GM18861 (cell line): ENCODE measurements around the gene RPL3.

Experiments used
- ATAC-seq: cut with Tn5 transposase; IDR thresholded peaks from one replicate; pipeline ENCODE4 v1.9.1; 2021; ENCODE audit not compliant: unreplicated experiment

RPL3 gene

DNA sequence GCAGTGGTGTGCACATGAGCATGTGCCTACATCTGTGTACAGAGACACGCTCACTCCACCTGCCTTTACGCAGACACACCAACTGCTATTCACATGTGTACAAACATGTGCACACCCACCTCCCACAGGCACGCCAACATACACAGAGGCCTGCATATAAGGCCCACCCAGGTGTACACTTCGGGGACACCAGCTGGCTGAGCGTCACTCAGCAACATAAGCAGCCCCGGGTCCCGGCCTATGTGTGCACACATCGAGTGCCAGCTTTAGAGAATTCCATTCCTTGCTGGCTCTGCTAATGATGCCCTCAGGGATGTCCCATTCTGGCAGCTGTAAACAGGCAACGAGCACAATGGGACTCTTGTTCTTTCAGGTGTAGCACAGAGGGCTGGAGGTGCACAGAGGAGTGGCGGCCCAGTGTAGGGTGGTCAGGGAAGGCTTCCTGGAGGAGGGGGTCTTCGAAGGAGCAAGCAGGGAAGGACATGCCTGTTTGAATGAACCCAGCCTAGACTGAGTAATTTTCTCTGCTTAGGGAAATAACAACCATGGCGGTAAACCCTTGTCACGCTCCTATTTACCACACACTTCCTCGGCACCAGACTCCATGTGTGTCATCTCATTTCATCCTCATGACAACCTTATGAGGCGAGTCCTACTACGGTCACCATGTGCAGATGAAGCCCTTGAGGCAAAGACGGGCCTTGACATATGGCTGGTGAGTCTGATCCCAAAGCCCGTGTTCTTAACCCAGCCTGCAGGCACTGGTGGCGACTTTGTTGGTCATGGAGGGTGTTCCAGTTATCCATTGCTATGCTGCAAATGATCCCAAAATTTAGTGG, 35.1 kb downstream of the RPL3 start:
- ATAC-seq, result no peak

DNA sequence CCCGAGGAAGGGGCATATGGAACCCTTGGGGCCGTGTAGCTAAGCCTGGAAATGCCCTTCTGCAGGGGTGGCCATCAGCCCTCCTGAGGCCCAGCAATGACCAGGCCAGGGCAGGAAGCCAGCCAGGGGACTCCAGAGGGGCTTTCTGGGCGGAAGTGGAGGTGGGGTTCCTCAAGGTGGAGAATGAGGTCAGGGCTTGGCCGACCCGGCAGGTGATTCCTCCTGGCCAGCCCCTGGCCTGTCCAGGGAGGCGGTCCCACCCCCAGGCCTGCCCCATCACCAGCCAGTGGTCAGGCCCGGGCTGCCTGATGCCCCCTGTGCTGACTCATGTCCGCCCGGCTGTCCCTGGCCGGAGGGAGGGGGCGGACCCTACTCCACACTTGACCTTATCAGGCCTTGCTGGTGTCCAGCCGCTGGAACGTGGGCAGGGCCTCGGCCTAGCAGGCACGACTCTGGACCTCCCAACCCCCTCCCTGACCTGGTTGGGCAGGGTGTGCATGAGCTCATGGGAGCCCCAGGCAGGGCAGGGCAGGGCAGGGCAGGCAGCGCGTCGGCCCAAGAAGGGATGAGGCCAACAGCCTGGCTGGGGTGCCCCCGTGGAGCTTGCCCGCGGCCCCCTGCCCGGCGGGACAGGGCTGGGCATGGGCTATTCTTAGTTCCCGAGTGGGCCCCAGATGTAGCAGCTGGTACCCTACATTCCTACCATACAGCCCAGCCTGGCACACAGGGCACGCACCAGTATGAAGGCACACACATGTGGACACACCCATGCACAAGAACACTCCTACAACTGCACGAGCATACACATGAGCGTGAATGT, 35.9 kb downstream of the RPL3 start:
- ATAC-seq, result no peak

DNA sequence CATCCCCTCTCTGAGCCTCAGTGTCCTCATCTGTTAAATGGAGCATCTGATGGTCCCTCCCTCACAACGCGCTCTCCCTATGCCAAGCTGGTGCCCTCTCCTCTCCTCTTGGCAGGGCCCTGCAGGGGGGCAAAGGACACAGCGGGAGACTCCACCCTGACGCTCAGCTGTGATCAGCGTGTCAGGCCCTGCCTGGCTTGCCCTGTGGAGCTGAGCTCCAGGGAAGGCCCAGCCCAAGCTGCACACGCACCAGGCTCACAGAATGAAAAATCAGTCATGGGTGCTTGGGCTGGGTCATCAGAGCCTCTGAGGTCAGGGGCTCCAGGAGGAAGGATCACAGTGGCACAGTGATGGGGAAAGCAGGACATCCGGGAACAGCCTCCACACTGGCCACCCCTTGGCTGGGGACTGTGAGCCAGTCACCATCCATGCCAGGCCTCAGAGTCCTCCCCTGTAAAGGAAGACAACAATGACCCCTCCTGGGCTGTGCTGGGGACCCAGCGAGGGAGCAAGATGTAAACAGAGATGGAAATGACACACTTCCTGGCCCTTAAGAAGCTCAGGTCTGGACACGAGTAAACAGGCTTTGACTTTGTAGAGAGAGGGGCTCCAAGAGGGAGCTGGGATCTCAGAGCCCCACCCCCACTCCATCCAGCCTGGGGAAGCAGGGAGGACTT, 36.6 kb downstream of the RPL3 start:
- ATAC-seq, result no peak

DNA sequence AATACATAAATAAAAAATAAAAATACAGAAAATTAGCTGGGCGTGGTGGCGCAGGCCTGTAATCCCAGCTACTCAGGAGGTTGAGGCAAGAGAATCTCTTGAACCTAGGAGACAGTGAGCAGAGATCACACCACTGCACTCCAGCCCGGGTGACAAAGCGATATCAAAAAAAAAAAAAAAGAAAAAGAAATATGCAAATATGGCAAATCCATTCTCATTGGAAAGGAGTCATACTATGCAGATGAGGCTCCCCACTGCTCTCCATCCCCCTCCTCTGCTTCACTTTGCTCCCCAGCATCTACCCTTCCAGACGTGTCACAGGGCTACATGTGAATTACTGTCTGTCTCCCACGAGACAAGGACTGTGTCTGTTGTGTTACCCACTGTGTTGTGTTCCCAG, 38.3 kb downstream of the RPL3 start:
- no peak for ATAC-seq

DNA sequence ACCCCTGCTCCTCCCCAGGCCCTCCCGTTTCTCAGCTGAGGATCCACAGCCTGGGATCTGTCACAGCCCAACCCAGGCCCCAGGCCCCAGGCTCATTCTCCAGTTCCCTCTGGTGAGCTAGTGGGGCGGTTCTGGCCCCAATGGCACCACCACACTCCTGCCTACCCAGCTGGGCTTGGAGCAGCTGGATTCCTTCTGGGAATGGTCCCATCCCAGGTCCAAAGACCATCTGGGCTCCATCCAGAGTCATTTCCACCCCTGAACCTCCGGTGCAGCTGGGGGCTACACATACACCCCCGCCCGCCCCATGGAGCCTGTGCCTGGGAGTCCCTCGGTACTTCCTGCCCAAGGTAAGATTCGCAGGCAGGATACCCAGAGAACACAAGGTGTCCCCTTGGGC, 39.2 kb downstream of the RPL3 start:
- no peak for ATAC-seq

DNA sequence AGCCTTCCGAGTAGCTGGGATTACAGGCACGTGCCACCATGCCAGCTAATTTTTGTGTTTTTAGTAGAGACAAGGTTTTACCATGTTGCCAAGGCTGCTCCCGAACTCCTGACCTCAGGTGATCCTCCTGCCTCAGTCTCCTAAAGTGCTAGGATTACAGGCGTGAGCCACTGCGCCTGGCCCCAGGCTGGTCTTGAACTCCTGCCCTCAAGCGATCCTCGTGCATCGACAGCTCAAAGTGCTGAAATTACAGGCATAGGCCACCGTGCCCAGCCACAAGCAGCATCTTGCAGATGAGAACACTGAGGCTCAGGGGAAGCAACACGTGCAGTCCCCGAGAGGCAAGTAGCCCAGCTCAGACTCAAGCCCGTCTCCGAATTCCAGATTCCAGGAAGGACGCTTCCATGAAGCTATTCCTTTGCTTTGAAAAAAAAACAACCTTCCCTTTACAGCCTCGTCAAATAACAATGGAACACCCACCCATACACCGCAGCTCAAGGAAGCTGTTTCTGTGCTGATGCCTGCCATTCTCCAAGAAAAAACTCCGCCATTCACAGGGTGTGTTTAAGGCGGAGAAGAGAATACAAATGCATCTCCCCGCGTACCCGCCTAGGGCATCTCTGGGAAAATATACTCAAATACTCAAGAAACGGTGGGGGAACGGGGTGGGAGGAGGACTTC, 40.1 kb downstream of the RPL3 start:
- ATAC-seq, result no peak

DNA sequence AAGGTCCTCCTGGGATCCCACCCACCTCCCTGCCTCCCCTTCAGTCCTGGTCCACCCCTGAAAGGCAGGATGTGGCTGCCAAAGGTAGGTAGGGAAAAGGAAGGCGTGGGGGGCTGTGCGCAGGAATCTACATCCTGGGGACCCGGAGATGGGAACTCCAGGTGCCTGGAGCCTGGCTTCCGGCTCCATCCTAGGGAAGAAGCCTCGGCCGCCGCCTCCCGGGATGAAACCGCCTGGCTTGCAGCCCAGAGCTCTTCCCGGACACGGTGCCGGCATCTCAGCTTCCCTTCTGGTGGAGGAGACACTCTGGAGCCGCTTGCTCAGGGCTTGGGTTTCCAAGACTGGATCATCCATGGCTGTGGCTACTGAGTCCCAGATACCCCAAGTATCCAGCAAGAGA, 41.4 kb downstream of the RPL3 start:
- ATAC-seq, result no peak

DNA sequence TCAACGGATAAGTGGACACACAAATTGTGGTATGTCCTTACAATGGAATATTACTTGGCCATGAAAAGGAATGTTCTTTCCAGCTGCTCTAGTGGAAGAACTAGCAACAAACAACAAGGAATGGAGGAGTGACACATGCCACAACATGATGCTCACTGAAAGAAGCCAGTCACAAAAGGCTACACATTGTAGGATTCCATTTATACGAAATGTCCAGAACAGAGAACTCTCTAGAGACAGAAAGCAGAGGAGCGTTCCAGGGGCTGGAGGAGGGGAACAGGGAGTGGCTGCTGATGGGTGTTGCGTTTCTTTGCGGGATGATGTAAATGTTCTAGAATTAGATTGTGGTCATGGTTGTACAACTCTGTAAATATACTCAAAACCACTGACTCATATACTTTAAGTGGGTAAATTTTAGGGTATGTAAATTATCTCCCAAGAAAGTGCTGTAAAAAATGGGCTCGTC, 42.2 kb downstream of the RPL3 start:
- ATAC-seq, result no peak

DNA sequence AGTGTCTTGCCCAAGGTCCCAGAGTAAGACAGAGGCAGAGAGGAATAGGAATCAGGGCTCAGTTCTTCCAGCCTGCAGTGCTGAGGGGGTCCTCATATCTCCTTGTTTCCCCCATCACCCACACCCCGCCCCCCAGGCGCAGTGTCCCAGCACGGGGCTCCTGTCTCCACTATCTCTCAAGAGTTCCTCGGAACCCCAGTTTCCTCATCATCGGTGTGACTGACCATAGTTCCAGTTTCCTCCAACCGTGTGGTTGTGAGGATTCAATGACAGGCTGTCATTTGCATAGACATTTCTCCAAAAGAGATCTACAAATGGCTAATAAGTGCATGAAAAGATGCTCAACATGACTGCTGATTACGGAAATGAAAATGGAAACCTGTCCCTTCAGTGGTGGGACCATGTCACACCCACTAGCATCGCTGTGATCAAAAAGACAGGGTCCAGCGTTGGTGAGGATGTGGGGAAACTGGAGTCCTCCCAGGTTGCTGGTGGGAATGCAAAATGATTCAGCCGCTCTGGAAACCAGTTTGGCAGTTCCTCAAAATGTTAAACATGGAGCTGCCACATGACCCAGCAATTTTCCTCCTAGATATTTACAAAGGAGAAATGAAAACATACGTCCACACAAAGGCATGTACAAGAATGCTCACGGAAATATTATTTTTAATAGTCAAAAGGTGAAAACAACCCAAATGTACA, 42.8 kb downstream of the RPL3 start:
- ATAC-seq, result no peak

DNA sequence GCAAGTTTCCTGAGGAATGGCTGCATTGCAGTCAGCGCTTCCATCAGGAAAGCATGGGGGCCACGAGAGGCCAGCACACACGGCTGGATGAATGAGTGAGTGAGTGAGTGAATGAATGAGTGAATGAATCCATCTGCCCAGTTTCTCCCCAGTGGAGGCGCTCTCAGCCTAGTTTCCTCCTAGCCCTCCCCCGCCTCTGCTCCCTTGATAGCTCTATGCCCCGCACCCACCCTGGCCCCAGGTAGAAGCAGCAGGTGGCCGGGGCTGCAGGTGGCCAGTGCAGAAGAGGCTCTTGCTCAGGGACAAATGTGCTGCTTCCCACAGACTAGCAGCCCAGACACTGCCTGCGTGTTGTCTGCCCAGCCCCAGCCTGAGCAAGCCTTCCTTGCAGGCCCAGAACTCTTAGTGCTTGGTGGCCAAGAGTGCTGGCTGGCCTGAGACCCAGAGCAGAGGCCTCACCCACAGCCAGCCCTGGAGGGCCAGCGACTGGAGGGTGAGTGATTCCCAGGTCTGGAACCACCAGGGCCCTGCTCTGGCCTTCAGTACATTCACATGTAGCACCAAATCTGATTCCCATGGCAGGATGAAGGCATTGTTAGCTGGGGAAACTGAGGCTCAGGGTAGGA, 43.5 kb downstream of the RPL3 start:
- ATAC-seq, result no peak

DNA sequence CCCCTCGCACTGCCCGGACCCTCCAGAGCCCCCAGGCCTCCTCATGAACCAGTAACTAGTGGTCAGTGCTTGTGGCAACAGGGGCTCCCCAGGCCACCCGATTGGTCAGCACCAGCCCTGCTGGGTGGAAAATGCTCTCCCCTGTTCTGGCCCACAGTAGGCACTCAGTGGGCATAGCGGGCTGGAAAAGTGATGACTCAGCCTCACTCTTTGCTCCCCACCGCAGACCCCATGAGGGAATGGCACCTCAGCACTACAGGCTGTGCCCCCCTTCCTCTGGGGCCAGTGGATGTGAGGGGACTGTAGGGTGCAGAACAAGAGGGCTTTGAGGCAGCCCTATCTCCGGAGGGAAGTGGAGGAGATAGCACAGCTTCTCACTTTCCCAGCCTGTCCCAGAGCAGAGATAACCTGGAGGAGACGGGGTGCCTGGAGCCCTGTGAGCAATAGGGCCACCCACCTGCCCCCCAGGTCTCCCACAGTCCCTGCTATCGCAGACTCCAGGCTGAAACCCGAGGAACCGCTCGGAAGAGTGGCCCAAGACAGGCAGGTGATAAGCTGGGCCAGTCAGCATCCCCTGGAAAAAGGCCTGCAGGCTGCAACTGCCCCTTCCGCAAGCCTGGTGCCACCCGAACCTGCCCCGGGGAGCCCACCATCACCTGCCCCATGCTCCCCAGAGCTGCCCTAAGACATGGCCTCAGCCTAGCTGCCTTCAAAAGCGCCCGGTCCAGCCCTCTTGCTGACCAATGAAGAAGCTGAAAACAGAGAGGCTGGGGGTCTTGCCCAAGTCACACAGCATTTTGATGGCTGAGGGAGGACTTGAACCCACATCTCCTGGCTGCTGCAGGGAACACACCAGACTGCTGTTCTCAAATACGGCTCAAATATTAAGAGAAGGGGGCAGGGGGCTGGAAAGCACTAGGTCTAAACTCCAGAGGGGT, 45.2 kb downstream of the RPL3 start:
- ATAC-seq, result no peak

DNA sequence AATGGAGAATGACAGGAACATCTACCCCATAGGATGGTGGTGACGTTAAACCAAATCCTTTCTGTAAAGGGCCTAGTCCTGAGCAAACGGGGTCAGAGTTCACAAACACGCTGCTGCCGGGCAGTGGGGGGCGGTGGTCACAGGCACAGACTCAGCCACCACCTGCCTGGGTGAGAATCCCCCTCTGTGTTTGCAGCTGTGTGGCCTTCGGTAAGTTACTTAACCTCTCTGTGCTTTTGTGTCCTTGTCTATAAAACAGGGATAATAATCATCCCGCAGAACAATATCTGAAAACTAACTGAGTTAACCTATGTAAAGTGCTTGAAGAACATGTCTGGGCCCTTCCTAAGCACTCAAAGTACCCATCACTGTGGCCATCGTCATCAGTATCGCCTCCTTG, 48.6 kb downstream of the RPL3 start:
- ATAC-seq, result no peak

DNA sequence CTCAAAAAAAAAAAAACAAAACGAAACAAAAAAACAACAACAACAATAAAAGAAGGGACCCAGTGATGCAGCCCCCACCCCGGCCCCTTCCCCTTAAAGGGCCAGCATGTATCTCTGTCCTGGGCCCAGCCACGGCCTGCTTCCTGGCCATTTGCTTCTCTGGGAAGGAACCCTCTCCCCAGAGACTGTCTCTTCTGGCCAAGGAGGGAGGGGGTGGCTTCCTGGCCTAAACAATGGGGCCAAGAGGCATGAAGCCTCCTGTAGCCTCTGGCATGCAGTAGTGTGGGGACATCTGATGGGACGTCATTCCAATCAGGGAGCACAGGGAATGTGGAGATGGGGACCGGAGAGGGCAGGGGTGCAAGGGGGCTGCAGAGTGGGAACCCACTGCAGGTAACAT, 49.1 kb downstream of the RPL3 start:
- no peak for ATAC-seq

DNA sequence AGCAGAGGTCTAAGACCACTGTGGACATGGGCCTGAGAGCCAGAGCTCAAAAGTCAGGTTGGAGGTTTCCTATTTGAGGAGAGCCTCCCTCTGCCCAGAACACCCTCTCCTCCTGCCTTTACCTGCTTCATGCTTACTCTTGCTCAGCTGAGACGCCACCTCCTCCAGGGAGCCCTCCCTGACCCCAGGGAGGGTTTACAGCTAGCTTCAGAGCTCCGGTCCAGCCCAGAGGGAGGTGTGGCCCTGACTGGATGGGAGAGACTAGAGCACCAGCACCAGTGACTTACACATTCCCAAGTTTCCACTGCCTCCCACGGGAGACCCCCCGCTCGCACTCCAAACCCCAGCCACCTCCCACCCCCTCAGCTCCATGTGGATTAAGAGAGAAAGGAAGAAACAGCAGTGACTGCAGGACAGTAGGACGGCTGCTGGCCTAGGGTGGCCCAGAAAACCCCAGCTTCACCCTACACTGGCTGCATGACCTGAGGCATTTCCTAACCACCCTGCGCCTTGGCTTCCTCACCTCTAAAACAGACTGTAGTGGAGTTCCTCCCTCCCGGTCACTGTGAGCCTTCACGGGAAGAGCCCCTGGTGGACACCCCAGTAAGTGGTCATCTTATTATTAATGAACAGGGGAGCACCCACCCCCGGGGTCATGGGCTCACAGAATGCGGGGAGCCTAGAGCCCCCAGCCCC, 50.2 kb downstream of the RPL3 start:
- ATAC-seq, result no peak

DNA sequence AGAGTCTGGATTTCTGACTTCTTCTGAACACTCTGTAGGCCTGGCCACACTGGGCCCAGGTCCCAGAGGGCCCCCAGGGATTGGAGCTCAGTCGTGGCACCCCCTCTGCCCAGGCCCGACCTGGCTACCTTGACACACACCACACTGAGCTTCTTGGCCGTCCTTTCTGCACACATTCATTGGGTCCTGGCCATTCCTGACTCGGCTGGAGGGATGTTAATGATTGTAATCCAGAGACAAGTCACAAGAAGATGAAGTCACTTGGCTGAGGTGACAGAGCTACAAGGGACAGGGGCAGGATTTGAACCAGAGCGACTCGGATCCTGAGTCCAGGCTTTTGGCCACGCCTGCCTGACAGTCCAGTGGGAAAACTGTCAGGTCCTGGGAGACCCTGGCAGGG, 50.8 kb downstream of the RPL3 start:
- no peak for ATAC-seq

DNA sequence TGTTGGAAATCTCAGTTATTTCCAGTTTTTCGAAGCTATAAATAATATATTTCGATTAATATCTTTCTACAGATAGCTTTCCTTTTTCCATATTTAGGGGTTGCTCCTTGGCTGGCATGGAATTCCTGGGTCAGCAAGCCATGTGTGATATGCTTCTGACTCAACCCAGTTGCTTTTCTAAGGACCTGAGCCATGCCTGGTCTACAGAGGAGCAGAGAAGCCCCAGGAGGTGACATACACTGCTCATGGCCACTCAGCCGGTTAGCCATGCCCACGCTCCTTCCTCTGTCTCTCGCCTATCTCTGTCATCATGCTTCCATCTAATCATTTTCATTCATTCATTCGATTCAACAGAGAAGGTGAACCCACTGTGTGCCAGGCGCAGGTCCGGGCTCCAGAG, 51.4 kb downstream of the RPL3 start:
- ATAC-seq, result no peak

DNA sequence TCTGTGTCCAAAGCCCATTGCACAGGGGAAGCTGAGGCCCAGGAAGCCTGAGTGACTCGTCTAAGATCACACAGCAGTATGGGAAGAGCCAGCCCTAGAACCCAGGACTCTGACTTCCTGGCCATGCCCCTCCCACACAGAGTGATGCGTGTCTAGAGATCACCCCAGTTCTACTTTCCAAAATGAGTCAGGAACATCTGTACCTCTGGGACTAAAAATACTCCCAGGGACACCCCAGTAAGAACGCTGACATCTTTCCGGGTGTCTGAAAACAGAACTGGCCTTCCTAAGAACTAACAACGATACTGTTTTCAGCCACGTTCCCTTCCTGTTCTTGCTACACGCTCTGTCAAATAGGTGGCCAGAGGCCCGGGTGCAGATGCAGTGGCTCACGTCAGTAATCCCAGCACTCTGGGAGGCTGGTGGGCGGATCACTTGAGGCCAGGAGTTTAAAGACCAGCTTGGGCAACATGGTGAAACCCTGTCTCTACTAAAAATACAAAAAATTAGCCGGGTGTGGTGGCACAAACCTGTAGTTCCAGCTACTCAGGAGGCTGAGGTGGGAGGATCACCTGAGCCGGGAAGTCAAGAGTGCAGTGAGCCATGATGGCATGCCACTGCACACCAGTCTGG, 52.9 kb downstream of the RPL3 start:
- peak; percentile 86 for ATAC-seq
